Common myeloid progenitor, CD34-positive (primary cell): ENCODE results near the gene R3HDM1.

Experiments
- CTCF ChIA-PET: fragments of 350-600 bp; sonication (Branson Sonifier 250); formaldehyde crosslinking; loops from one replicate; lab custom pipeline; 2021; ENCODE audit warnings: antibody characterized with exemption; lab: Charles Lee
- POLR2A ChIA-PET: fragments of 350-600 bp; sonication (Branson Sonifier 250); formaldehyde crosslinking; loops from one replicate; lab custom pipeline; 2021; ENCODE audit warnings: antibody characterized with exemption; lab: Charles Lee
- DNase-seq, 3 donors: peaks; one replicate each; pipeline versions ENCODE4 v3.0.0 to v3.0.0-alpha.2; 2013
- H3K27ac ChIP-seq, 2 experiments: 1 replicate in 1 of 2; 2 replicates in 1 of 2; pipeline ENCODE4 v1.7.0; 2013; ENCODE audit warnings: inconsistent platforms in 2 of 2, low read length in 2 of 2, mild to moderate bottlenecking in 2 of 2, low read depth in 1 of 2, moderate library complexity in 1 of 2; ENCODE audit not compliant: severe bottlenecking in 2 of 2, insufficient read depth in 1 of 2, poor library complexity in 1 of 2
- H3K27me3 ChIP-seq, 5 experiments: replicated peaks in 2 of 5; 1 replicate in 3 of 5; 2 replicates in 2 of 5; pipeline versions ENCODE4 v1.6.1 to v1.7.0; 2013; ENCODE audit warnings: low read length in 4 of 5, mild to moderate bottlenecking in 2 of 5, moderate library complexity in 2 of 5, inconsistent platforms in 1 of 5; ENCODE audit not compliant: insufficient read depth in 5 of 5, control insufficient read depth in 4 of 5
- H3K36me3 ChIP-seq, 4 experiments: 1 replicate in 2 of 4; 2 replicates in 2 of 4; pipeline versions ENCODE4 v1.6.1 to v1.7.0; 2013; ENCODE audit warnings: low read length in 3 of 4, control low read depth in 1 of 4, mild to moderate bottlenecking in 1 of 4; ENCODE audit not compliant: control insufficient read depth in 4 of 4, insufficient read depth in 4 of 4
- H3K4me1 ChIP-seq, 4 experiments: 1 replicate in 3 of 4; 2 replicates in 1 of 4; pipeline versions ENCODE4 v1.6.1 to v1.7.1; 2013; ENCODE audit warnings: low read length in 3 of 4, mild to moderate bottlenecking in 3 of 4, control low read depth in 1 of 4, inconsistent platforms in 1 of 4, moderate library complexity in 1 of 4; ENCODE audit not compliant: control insufficient read depth in 4 of 4, insufficient read depth in 4 of 4; ENCODE audit errors: control extremely low read depth in 1 of 4
- H3K4me3 ChIP-seq, 7 experiments: 1 replicate in 4 of 7; 2 replicates in 3 of 7; pipeline versions ENCODE4 v1.5.1 to v1.7.0; 2013; ENCODE audit warnings: mild to moderate bottlenecking in 7 of 7, low read length in 6 of 7, moderate library complexity in 6 of 7, inconsistent platforms in 2 of 7, low read depth in 2 of 7, control low read depth in 1 of 7; ENCODE audit not compliant: insufficient read depth in 4 of 7, control insufficient read depth in 1 of 7; ENCODE audit errors: extremely low read depth in 1 of 7
- H3K9me3 ChIP-seq, 5 experiments: 1 replicate in 4 of 5; 2 replicates in 1 of 5; pipeline versions ENCODE4 v1.6.1 to v1.7.1; 2013; ENCODE audit warnings: low read length in 4 of 5, mild to moderate bottlenecking in 2 of 5, inconsistent platforms in 1 of 5, low read depth in 1 of 5, moderate library complexity in 1 of 5; ENCODE audit not compliant: control insufficient read depth in 4 of 5, insufficient read depth in 2 of 5; ENCODE audit errors: control extremely low read depth in 1 of 5
- WGBS: methylation state at CpG from one replicate; pipeline ENCODE4 v1.1.5; 2013; ENCODE audit not compliant: insufficient coverage; 5-methylcytosine and 5-hydroxymethylcytosine counted together

Gene R3HDM1

GRCh38 chr2:135674453-135674852 lies 143.2 kb downstream of the R3HDM1 start:
- Histone ChIP-seq H3K9me3 (no peaks in the 10 kb centered on the region), H3K36me3 (peaks cover 9 to 29% (median 21%) of the 10 kb centered on the region in 4 experiments), H3K27ac (no peak overlapping the region), H3K4me3 (no peak overlapping the region), H3K27me3 (no peaks in the 10 kb centered on the region), H3K4me1 (peaks cover 0 to 3% (median 0%) of the 10 kb centered on the region in 4 experiments)
- WGBS: no CpG with 5 or more reads among the region's 1 CpG
- CTCF ChIA-PET: no interaction called here
- no peak for DNase-seq
- POLR2A ChIA-PET: no interaction called here

- DNase-seq: no peak
- WGBS: 100% methylated on average over 1 of the region's 3 CpGs
- POLR2A ChIA-PET: no interaction called here
Observed at GRCh38 chr2:135676031-135676430, 144.7 kb downstream of the R3HDM1 start.

GRCh38 chr2:135679125-135679524 lies 147.8 kb downstream of the R3HDM1 start:
- H3K4me3 ChIP-seq: no peak overlapping the region
- no CpG with 5 or more reads among the region's 2 CpGs for WGBS
- no peak for DNase-seq
- H3K27ac ChIP-seq: no peak overlapping the region
- H3K9me3 ChIP-seq: peaks cover 0 to 6% (median 0%) of the 10 kb centered on the region in 5 experiments
- no peaks in the 10 kb centered on the region for H3K27me3 ChIP-seq
- H3K4me1 ChIP-seq: peaks cover 0 to 3% (median 0%) of the 10 kb centered on the region in 4 experiments
- CTCF ChIA-PET: interaction anchor here (1.5 kb wide), 1 partner anchor 673 kb away, joined by 3 read pairs; no protein-coding TSS in a partner anchor
- peaks cover 25 to 54% (median 35%) of the 10 kb centered on the region in 4 experiments for H3K36me3 ChIP-seq
- POLR2A ChIA-PET: no interaction called here

More at GRCh38 chr2:135676031-135676430, 144.7 kb downstream of the R3HDM1 start:
- Histone ChIP-seq H3K4me1 (peaks cover 0 to 3% (median 0%) of the 10 kb centered on the region in 4 experiments), H3K4me3 (no peak overlapping the region), H3K9me3 (peaks cover 0 to 6% (median 0%) of the 10 kb centered on the region in 5 experiments), H3K27ac (no peak overlapping the region), H3K36me3 (peaks cover 21 to 42% (median 33%) of the 10 kb centered on the region in 4 experiments), H3K27me3 (no peaks in the 10 kb centered on the region)
- CTCF ChIA-PET: no interaction called here

- WGBS: no CpG with 5 or more reads among the region's 1 CpG
- Histone ChIP-seq H3K4me1 (no peaks in the 10 kb centered on the region), H3K9me3 (peaks cover 0 to 6% (median 0%) of the 10 kb centered on the region in 5 experiments), H3K36me3 (peaks cover 11 to 36% (median 19%) of the 10 kb centered on the region in 4 experiments), H3K27ac (no peak overlapping the region), H3K27me3 (no peaks in the 10 kb centered on the region), H3K4me3 (no peak overlapping the region)
- ChIA-PET POLR2A (no interaction called here), CTCF (no interaction called here)
- DNase-seq: no peak
Observed at GRCh38 chr2:135685361-135685760, 154.1 kb downstream of the R3HDM1 start.

GRCh38 chr2:135688978-135689377 lies 157.7 kb downstream of the R3HDM1 start:
- no peak for DNase-seq
- no peaks in the 10 kb centered on the region for H3K4me1 ChIP-seq
- ChIA-PET POLR2A (no interaction called here), CTCF (no interaction called here)
- peaks cover 0 to 15% (median 8%) of the 10 kb centered on the region in 4 experiments for H3K36me3 ChIP-seq
- H3K27me3 ChIP-seq: no peaks in the 10 kb centered on the region
- H3K27ac ChIP-seq: no peak overlapping the region
- H3K9me3 ChIP-seq: no peaks in the 10 kb centered on the region
- no peak overlapping the region for H3K4me3 ChIP-seq

GRCh38 chr2:135689679-135690078 lies 158.4 kb downstream of the R3HDM1 start:
- peaks cover 0 to 15% (median 7%) of the 10 kb centered on the region in 4 experiments for H3K36me3 ChIP-seq
- WGBS: 100% methylated on average over 1 of the region's 3 CpGs
- H3K27ac ChIP-seq: no peak overlapping the region
- no peaks in the 10 kb centered on the region for H3K9me3 ChIP-seq
- ChIA-PET POLR2A (no interaction called here), CTCF (interaction anchor here (1.2 kb wide), 1 partner anchor 20 kb away, joined by 6 read pairs; no protein-coding TSS in a partner anchor)
- no peaks in the 10 kb centered on the region for H3K27me3 ChIP-seq
- H3K4me1 ChIP-seq: no peaks in the 10 kb centered on the region
- no peak for DNase-seq
- no peak overlapping the region for H3K4me3 ChIP-seq

GRCh38 chr2:135694711-135695110 lies 163.4 kb downstream of the R3HDM1 start:
- WGBS: no CpG with 5 or more reads among the region's 2 CpGs
- CTCF ChIA-PET: interaction anchor here (0.8 to 1.6 kb wide), 2 partner anchors 15 to 706 kb away, joined by 3 to 8 read pairs; no protein-coding TSS in a partner anchor
- no peak for DNase-seq

More at GRCh38 chr2:135694711-135695110, 163.4 kb downstream of the R3HDM1 start:
- H3K27me3 ChIP-seq: no peaks in the 10 kb centered on the region
- no peak overlapping the region for H3K4me3 ChIP-seq
- no peak overlapping the region for H3K27ac ChIP-seq
- POLR2A ChIA-PET: interaction anchor here (0.6 kb wide), 1 partner anchor 676 kb away, joined by 3 read pairs; no protein-coding TSS in a partner anchor
- no peaks in the 10 kb centered on the region for H3K9me3 ChIP-seq
- peaks cover 0 to 6% (median 3%) of the 10 kb centered on the region in 4 experiments for H3K36me3 ChIP-seq
- no peaks in the 10 kb centered on the region for H3K4me1 ChIP-seq
